Fibroblast of pulmonary artery (primary cell): ENCODE data around the gene ACER2.

Source experiments
- DNase-seq: peaks from one replicate; pipeline ENCODE4 v3.0.0-alpha.2; 2010; ENCODE audit warnings: low read depth
- H3K4me3 ChIP-seq: replicated peaks from 2 replicates; pipeline ENCODE4 v1.5.1; 2011; ENCODE audit warnings: low read depth, mild to moderate bottlenecking, control low read depth, low read length, moderate library complexity
- TF ChIP-seq, protein P1 (sequence below): IDR thresholded peaks from 2 replicates; pipeline ENCODE4 v1.5.1; 2011; ENCODE audit warnings: mild to moderate bottlenecking, control low read depth, low read length, inconsistent platforms; ENCODE audit errors: missing control alignments

The ACER2 gene

DNA sequence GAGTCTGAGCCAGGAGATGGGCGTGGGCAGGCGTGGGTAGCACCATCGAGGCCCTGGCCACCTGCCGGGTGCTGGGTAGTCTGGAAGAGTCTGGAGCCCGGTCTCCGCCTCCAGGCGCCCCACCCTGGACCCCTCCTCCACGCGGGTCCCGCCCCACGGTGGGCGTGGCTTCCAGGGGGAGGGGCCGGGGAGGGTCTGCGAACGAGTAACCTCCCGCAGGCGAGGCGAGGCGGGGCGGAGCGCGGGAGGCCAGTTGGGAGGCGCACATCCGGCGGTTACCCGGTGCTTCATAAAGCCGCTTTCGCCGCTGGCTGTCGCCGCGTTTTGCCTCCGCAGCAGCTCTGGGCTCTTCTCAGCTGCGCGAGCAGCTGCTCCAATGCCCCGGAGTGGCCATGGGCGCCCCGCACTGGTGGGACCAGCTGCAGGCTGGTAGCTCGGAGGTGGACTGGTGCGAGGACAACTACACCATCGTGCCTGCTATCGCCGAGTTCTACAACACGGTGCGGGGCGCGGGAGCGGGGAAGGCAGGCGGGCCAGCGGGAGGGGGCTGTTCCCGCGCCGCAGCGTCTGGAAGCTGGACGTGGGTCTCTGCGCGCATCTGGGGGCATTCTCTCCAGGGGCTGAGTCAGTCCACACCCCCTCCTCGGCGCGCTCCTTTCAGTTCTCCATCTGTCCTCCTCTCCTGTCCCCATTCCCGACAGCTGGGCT lies at the start of gene ACER2:
Gene ACER2, plus strand, starts transcription at position 317 of the 708 bp plus-strand sequence. Its CDS starts 76 bp downstream, at position 393.
- DNase-seq: peak; percentile 90
- TF ChIP-seq, protein P1, sequence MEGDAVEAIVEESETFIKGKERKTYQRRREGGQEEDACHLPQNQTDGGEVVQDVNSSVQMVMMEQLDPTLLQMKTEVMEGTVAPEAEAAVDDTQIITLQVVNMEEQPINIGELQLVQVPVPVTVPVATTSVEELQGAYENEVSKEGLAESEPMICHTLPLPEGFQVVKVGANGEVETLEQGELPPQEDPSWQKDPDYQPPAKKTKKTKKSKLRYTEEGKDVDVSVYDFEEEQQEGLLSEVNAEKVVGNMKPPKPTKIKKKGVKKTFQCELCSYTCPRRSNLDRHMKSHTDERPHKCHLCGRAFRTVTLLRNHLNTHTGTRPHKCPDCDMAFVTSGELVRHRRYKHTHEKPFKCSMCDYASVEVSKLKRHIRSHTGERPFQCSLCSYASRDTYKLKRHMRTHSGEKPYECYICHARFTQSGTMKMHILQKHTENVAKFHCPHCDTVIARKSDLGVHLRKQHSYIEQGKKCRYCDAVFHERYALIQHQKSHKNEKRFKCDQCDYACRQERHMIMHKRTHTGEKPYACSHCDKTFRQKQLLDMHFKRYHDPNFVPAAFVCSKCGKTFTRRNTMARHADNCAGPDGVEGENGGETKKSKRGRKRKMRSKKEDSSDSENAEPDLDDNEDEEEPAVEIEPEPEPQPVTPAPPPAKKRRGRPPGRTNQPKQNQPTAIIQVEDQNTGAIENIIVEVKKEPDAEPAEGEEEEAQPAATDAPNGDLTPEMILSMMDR: peak; percentile 12
- H3K4me3 ChIP-seq: peak within 1 kb of the TSS; percentile 88

DNA sequence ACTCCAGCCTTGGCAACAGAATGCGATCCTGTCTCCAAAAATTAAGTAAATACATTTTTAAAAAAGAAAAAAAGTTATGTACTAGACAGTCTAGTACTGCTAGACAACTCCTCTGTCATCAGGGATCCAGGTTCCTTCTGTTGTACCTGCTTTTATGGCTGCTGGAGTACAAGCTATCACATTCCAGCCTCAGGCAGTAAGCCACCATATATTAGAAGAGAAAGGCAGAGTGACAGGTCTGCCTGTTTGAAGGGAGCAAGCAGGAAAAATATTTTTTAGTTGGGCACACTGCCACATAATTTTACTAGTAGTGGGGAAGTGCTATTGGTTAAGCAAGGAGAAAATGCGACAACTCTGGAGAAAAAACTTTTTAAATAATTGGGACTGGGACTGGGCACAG lies 39.7 kb upstream of the ACER2 start:
- no peak overlapping the region for H3K4me3 ChIP-seq
- DNase-seq: no peak
- TF ChIP-seq, protein P1: no peak

DNA sequence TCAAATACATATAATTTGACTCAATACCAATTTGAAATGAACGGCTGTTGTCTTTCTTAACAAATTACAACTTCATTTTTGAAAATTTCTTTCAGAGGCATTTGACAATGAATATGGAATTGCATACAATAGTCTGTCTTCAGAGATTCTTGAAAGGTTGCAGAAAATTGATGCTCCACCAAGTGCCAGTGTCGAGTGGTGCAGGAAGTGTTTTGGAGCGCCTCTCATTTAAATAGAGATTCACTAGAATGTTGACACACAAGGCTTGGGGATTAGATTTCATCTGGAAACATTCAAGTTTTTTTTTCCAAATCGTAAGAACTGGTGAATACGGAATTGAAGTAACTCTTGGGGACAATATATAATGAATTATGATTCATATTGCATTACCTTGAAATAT lies 36.9 kb upstream of the ACER2 start:
- H3K4me3 ChIP-seq: no peak overlapping the region
- TF ChIP-seq, protein P1: peak; percentile 3
- no peak for DNase-seq

DNA sequence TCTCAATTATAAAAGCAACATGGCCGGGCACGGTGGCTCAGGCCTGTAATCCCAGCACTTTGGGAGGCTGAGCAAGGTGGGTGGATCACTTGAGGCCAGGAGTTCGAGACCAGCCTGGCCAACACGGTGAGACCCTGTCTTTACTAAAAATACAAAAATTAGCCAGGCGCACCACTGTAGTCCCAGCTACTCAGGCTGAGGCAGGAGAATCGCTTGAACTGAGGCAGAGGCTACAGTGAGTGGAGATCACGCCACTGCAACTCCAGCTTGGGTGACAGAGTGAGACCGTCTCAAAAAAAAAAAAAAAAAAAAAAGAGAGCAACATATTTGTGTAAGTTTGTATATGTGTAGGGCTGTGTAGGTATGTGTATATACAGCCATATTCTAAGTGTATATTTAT lies 36.2 kb upstream of the ACER2 start:
- no peak for DNase-seq
- TF ChIP-seq, protein P1: no peak
- no peak overlapping the region for H3K4me3 ChIP-seq

DNA sequence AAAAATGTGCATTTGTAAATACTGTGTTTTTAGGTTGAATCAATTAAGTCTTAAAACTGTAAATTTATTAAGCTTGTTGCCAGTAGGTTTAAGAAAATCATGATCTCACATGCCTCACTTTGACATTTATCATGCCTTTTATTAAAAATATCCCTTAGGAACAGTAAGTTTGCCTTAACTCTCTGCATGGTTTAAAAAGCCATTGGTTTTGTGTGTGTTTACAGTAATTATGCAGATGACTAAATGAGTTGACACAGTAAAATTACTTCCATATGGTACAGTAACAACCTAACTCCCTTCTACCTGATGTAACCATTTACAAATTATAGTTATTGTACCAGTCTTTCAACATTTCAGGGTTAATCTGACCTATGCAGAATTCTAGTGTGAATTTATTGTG lies 35.3 kb upstream of the ACER2 start:
- DNase-seq: no peak
- TF ChIP-seq, protein P1: no peak
- no peak overlapping the region for H3K4me3 ChIP-seq

DNA sequence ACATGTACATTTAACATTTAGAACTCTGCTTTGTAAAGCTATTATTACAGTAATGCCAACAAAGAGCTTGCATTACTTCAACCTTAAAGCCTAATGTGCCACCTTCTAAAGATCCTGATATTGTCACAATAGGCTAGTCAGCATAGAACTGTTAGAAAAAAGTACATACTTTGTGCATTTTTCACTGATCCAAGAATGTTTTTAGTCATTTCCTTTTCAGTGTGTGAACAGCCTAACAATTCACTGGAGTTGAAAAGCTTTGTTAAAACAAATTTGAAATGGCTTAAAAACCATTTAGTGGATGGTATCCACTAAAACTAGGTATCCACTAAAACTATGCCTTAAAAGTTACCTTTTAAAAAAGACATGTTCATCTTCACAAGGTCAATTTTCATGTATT lies 33.3 kb upstream of the ACER2 start:
- H3K4me3 ChIP-seq: no peak overlapping the region
- TF ChIP-seq, protein P1: no peak
- peak; percentile 54 for DNase-seq

DNA sequence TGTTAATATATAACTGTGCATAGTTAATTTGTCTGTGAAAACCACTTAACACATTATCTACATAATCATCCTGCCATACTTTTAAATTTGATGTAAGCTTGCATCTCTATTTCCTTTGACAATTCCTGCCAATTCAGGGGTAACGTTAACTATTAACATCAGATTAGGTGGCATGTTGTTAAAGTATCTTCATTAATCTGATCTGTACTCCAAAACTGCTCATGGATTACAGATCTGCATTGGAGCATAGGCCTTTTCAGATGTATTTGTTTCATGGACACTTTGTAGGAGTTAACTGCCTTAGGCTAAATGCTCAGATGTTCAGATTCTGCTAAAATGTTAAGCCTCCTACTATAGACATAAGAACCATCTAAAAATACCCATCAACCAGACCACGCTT lies 31.9 kb upstream of the ACER2 start:
- TF ChIP-seq, protein P1: no peak
- no peak for DNase-seq
- peak overlapping the region; percentile 73 for H3K4me3 ChIP-seq
